C4-2B (cell line): ENCODE results near the gene ZNF48.

ENCODE experiments used
- ZFX ChIP-seq: fragments of 450-650 bp; IDR thresholded peaks from 2 replicates; pipeline ENCODE4 v1.6.1; 2017
- TF ChIP-seq, protein P1 (sequence below): fragments of 450-650 bp; conservative IDR thresholded peaks from 2 replicates; pipeline ENCODE4 v1.5.1; 2017; ENCODE audit warnings: mild to moderate bottlenecking

DNA sequence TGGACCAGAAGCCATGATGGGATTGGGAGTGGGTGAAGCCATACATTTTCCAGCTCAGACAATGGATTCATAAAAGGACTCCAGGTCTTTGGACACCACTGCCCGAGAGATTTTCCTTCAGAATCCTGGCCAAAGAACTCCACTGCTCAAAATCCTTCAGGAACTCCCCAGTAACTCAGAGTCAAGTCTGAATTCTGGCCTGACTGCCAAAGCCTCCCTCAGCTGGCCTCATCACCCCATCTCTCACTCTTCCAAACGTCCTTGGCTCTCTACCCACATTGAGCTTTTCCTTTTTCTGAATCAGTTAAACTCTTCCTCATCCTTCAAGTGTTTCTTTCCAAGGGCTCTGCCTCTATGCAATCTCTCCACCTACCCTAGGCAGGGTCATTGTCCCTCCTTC is 11.7 kb upstream of the ZNF48 start:
- TF ChIP-seq, protein P1, sequence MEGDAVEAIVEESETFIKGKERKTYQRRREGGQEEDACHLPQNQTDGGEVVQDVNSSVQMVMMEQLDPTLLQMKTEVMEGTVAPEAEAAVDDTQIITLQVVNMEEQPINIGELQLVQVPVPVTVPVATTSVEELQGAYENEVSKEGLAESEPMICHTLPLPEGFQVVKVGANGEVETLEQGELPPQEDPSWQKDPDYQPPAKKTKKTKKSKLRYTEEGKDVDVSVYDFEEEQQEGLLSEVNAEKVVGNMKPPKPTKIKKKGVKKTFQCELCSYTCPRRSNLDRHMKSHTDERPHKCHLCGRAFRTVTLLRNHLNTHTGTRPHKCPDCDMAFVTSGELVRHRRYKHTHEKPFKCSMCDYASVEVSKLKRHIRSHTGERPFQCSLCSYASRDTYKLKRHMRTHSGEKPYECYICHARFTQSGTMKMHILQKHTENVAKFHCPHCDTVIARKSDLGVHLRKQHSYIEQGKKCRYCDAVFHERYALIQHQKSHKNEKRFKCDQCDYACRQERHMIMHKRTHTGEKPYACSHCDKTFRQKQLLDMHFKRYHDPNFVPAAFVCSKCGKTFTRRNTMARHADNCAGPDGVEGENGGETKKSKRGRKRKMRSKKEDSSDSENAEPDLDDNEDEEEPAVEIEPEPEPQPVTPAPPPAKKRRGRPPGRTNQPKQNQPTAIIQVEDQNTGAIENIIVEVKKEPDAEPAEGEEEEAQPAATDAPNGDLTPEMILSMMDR = no peak
- no peak for TF ChIP-seq ZFX
